Esophagus squamous epithelium (tissue), 5 donors: ENCODE measurements around the gene MARVELD1. TPM values are rescaled to one million over a fixed set of nuclear protein-coding genes. Genes with fewer than 3 reads are reported as not detected.

Source experiments
- DNase-seq: peaks from one replicate; lab custom pipeline; 2025; lab: John Stamatoyannopoulos, UW
- H3K27ac ChIP-seq, 4 donors: fragments of 200-600 bp; sonication (generic); one replicate each; pipeline ENCODE4 v1.5.1; 2016 to 2019; ENCODE audit warnings: mild to moderate bottlenecking in 1 of 4
- H3K27me3 ChIP-seq, 4 donors: fragments of 200-600 bp; sonication (generic); 1 replicate in 3 of 4; 2 replicates in 1 of 4; pipeline versions ENCODE4 v1.5.1 to v1.6.0; 2017 to 2021; ENCODE audit warnings: antibody characterized with exemption in 1 of 4
- H3K36me3 ChIP-seq, 3 donors: fragments of 200-600 bp; sonication (generic); one replicate each; pipeline ENCODE4 v1.5.1; 2016 to 2019
- H3K4me1 ChIP-seq, 3 donors: fragments of 200-600 bp; sonication (generic); one replicate each; pipeline ENCODE4 v1.5.1; 2017 to 2019
- H3K4me3 ChIP-seq, 4 donors: fragments of 200-600 bp; sonication (generic); 1 replicate in 3 of 4; 2 replicates in 1 of 4; pipeline ENCODE4 v1.5.1; 2016 to 2019; ENCODE audit warnings: mild to moderate bottlenecking in 2 of 4, moderate library complexity in 1 of 4
- H3K9me3 ChIP-seq, 3 donors: fragments of 200-600 bp; sonication (generic); one replicate each; pipeline ENCODE4 v1.5.1; 2016 to 2019
- POLR2A ChIP-seq, 4 donors: fragments of 450-650 bp; IDR thresholded peaks; one replicate each; pipeline ENCODE4 v1.6.1; 2017; ENCODE audit warnings: antibody characterized with exemption in 4 of 4, mild to moderate bottlenecking in 4 of 4, moderate library complexity in 3 of 4
- WGBS, 2 donors: methylation state at CpG; one replicate each; pipeline ENCODE4 v1.1.5; 2018; 5-methylcytosine and 5-hydroxymethylcytosine counted together
- intact Hi-C: fragments of 100-400 bp; cut with DNase I; formaldehyde crosslinking; loops from one replicate; pipeline ENCODE4 v1.15.0; 2022
- total RNA-seq, 4 donors: library from RNA; depleted of rRNA; stranded (reverse); fragments of >200 nt; gene quantifications; one replicate each; pipeline ENCODE4 v1.1.0, GENCODE V29; 2016
- TF ChIP-seq, protein P1 (sequence below), 6 experiments: fragments of 450-650 bp in 4 of 6; fragments of 200-600 bp in 2 of 6; sonication (generic) in 2 of 6; IDR thresholded peaks; one replicate each; pipeline ENCODE4 v1.5.1; 2016 to 2019; ENCODE audit warnings: antibody characterized with exemption in 6 of 6, mild to moderate bottlenecking in 4 of 6, moderate library complexity in 4 of 6
- donor health status: DM: yes; HTN: yes; CAD: no.

The MARVELD1 gene
- total RNA-seq, 4 donors from 2014 or later = 4.0 to 20.5 (median 12.3) TPM

DNA sequence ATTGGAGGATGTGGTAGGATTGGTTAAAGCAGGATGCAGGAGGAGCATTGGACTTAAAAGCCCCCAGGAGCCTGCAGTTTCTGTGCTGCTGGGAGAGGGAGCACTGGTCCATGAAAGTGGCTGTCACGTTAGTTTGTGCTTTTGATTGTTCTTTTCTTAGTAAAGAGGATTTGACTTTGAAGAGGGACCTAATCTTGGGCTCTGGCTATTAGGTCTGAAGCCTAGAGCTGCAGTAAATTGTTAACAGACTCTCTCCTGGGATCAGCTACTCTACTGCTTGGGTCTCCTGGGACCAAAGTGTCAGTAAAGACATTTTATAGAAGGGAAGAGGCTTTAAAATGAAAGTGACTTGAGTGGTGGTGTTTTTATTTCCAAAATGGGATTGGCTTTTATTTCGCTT lies 27.1 kb downstream of the MARVELD1 start:
- peaks cover 9 to 52% (median 17%) of the 10 kb centered on the region in 3 donors for H3K4me1 ChIP-seq
- no peak overlapping the region for H3K27ac ChIP-seq
- H3K4me3 ChIP-seq = no peak overlapping the region
- TF ChIP-seq, protein P1, sequence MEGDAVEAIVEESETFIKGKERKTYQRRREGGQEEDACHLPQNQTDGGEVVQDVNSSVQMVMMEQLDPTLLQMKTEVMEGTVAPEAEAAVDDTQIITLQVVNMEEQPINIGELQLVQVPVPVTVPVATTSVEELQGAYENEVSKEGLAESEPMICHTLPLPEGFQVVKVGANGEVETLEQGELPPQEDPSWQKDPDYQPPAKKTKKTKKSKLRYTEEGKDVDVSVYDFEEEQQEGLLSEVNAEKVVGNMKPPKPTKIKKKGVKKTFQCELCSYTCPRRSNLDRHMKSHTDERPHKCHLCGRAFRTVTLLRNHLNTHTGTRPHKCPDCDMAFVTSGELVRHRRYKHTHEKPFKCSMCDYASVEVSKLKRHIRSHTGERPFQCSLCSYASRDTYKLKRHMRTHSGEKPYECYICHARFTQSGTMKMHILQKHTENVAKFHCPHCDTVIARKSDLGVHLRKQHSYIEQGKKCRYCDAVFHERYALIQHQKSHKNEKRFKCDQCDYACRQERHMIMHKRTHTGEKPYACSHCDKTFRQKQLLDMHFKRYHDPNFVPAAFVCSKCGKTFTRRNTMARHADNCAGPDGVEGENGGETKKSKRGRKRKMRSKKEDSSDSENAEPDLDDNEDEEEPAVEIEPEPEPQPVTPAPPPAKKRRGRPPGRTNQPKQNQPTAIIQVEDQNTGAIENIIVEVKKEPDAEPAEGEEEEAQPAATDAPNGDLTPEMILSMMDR (IDR thresholded peaks at IDR 0.05) = no peak
- no peak for TF ChIP-seq POLR2A (IDR thresholded peaks at IDR 0.05)
- no peak for DNase-seq
- H3K36me3 ChIP-seq = peaks cover 0 to 65% (median 6%) of the 10 kb centered on the region in 3 donors
- 92% methylated on average over 2 of the region's 2 CpGs for WGBS, 2 donors
- intact Hi-C loops = no loop called here
- H3K27me3 ChIP-seq = no peaks in the 10 kb centered on the region
- no peaks in the 10 kb centered on the region for H3K9me3 ChIP-seq

DNA sequence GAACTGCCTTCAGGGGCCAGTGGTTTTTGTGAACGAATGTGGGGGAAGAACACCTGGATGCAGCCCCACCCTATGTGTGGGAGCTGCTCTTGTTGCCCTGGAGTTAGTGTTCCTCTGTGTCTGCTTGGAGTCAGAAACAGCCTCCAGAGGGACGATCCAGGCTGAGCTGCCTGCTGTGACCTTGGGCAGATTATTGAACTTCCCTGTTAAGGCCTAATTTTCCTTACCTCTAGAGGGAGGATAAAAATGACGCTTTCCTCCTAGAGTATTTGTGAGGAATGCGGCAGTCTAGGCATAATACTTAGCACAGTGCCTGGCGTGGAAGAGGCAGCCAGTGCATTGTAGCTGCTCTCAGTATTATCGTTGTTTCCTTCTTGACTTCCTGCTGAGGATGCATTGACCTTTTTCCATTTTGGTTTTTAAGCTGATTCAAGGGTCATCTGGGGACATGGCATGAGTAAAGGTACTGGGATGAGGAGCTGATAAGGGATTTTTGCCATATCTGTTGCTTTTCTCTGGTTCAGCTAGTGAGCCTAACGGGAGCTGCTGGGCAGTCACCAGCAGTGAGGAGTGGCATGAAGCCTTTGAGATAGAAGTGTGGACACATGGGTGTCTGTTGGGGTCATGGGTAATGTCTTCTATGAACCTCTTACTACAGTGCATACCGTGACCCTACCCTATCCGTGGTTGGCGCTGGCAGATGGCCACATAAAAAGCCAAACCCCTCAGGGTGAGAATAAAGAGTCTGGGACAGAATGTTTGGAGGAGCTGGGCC lies 29.8 kb downstream of the MARVELD1 start:
- peaks cover 8 to 92% (median 22%) of the 10 kb centered on the region in 3 donors for H3K36me3 ChIP-seq
- TF ChIP-seq POLR2A (IDR thresholded peaks at IDR 0.05) = no peak
- TF ChIP-seq, protein P1 (IDR thresholded peaks at IDR 0.05) = no peak
- no peak overlapping the region for H3K27ac ChIP-seq
- no peaks in the 10 kb centered on the region for H3K9me3 ChIP-seq
- intact Hi-C loops = no loop called here
- H3K4me3 ChIP-seq = no peak overlapping the region
- WGBS, 2 donors = 67 to 68% methylated on average over 8 to 9 of the region's 10 CpGs
- H3K27me3 ChIP-seq = no peaks in the 10 kb centered on the region
- H3K4me1 ChIP-seq = peaks cover 3 to 35% (median 6%) of the 10 kb centered on the region in 3 donors
- no peak for DNase-seq

DNA sequence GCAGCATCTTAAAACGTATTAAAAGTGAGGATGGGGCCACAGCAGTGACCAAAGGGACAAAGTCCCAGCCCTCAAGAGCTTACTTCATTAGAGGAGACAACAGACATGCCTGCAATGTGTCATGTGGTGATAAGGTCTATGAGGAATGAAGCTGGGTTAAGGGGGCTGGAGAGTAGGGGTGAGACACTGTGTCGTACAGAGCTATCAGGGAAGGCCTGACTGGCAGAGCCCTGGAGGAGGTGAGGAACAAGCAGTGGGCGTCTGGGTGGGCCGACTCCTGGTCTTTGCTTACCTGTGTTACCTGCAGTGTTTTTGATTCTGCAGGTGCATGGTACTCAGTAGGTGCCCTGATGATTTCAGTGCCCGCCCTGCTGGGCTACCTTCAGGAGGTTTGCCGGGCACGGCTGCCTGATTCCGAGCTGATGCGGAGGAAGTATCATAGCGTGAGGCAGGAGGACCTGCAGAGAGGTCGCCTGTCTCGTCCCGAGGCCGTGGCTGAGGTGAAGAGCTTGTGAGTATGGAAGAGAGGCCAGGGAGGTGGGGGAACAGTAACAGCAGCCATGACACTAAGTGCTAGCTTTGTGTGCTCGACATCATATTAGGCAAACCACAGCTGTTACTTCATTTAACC lies 31.0 kb downstream of the MARVELD1 start:
- intact Hi-C loops = no loop called here
- no peaks in the 10 kb centered on the region for H3K9me3 ChIP-seq
- H3K4me1 ChIP-seq = peaks cover 0 to 24% (median 2%) of the 10 kb centered on the region in 3 donors
- TF ChIP-seq, protein P1 (IDR thresholded peaks at IDR 0.05) = no peak
- TF ChIP-seq POLR2A (IDR thresholded peaks at IDR 0.05) = no peak
- no peak for DNase-seq
- H3K4me3 ChIP-seq = no peak overlapping the region
- H3K27ac ChIP-seq = no peak overlapping the region
- WGBS, 2 donors = 87 to 93% methylated on average over 6 to 14 of the region's 15 CpGs
- no peaks in the 10 kb centered on the region for H3K27me3 ChIP-seq
- peaks cover 13 to 94% (median 23%) of the 10 kb centered on the region in 3 donors for H3K36me3 ChIP-seq

DNA sequence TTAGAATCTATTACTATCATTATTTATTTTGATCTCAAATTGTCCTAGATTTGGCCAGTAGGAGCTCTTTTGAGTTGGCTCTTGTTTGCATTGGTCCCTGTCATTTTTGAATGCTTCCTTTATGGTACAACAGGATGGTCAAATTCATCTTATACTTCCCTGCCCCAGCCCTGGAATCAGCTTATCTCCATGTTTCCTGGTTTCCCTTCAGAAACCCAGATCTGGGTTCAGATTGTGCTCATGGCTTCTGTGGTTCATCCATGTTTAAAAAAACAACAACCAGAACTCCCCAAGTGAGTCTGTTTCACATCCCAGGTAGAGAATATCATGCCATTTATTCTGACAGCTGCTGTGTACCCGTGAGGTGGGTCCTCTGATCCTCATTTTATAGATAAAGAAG lies 34.0 kb downstream of the MARVELD1 start:
- 86 to 100% methylated on average over 1 of the region's 1 CpG for WGBS, 2 donors
- no peak overlapping the region for H3K27ac ChIP-seq
- H3K36me3 ChIP-seq = peaks cover 13 to 100% (median 46%) of the 10 kb centered on the region in 3 donors
- H3K27me3 ChIP-seq = no peaks in the 10 kb centered on the region
- no peak for DNase-seq
- peaks cover 0 to 10% (median 0%) of the 10 kb centered on the region in 3 donors for H3K4me1 ChIP-seq
- intact Hi-C loops = no loop called here
- H3K4me3 ChIP-seq = no peak overlapping the region
- H3K9me3 ChIP-seq = no peaks in the 10 kb centered on the region
- TF ChIP-seq, protein P1 (IDR thresholded peaks at IDR 0.05) = no peak

DNA sequence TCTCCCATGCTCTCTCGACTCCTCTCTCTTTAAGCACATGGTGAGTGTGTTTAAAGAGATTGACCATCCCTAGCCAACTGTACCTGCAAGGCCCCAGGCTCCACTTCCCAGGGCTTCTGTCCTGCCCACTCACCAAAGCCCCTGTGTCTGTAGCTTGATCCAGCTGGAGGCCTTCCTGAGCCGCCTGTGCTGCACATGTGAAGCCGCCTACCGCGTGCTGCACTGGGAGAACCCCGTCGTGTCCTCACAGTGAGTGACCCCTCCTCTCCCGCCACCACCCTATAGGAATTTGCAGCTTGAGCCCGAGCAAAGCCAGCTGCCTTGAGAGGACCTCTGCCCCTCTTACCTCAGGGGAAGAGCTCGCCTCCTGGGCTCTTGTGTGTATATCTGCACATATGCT lies 34.6 kb downstream of the MARVELD1 start:
- Histone ChIP-seq H3K4me3 (no peak overlapping the region), H3K27me3 (no peaks in the 10 kb centered on the region), H3K27ac (no peak overlapping the region), H3K9me3 (no peaks in the 10 kb centered on the region), H3K4me1 (peaks cover 0 to 5% (median 0%) of the 10 kb centered on the region in 3 donors), H3K36me3 (peaks cover 18 to 100% (median 50%) of the 10 kb centered on the region in 3 donors)
- DNase-seq = no peak
- WGBS, 2 donors = 89 to 92% methylated on average over 9 to 10 of the region's 10 CpGs
- intact Hi-C loops = no loop called here
- TF ChIP-seq POLR2A (IDR thresholded peaks at IDR 0.05) = no peak
- TF ChIP-seq, protein P1 (IDR thresholded peaks at IDR 0.05) = no peak
